ENCODE data around the gene CDKN3.

The CDKN3 gene, protein sequence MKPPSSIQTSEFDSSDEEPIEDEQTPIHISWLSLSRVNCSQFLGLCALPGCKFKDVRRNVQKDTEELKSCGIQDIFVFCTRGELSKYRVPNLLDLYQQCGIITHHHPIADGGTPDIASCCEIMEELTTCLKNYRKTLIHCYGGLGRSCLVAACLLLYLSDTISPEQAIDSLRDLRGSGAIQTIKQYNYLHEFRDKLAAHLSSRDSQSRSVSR

DNA sequence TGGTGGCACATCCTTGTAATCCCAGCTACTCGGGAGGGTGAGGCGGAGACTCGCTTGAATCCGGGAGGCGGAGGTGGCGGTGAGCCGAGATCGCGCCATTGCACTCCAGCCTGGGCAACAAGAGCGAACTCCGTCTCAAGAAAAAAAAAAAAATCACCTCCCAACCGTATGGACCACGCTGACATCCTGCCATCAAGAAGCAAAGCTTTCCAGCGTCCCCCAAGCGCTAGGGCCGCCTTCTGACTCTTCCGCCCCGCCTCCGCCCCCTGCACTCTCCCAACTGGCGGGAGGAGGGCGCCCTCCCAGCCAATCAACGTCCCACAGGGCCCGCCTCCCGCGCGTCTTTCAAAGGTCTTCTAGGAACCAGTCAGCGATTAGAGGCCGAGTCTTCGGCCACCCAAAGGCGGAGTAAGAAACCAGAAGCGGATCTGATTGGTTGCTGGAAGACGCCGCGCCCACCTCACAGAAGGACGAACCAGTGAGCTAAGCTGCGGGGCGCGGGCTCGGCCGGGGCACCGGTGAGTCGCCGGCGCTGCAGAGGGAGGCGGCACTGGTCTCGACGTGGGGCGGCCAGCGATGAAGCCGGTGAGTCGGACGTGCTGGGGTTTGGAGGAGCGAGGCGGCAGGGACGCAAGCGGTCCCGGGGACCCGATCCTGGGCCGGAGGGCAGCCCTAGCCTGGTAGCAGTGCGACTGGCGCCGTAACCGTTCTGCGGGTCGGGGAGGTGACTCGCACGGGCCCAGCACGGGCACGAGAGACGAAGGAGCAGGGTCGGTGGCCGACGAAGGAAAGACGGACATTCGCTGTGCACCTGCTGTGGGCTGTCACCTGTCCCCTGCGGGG is at the start of gene CDKN3:
CDKN3 (plus strand) TSS at position 515 of the 843 bp plus-strand sequence; CDS start at position 577, 62 bp downstream.
- peak within 1 kb of the TSS; percentile 83 for H3K4me2 ChIP-seq (ENCODE audit: low read length)
- H3K36me3 ChIP-seq (ENCODE audit: control insufficient read depth, insufficient read depth, low read length), result no peaks in the 10 kb centered on the region
- H3K27me3 ChIP-seq (ENCODE audit: control insufficient read depth, insufficient read depth, low read length), result no peaks in the 10 kb centered on the region
- H2AFZ ChIP-seq, result peak within 1 kb of the TSS; percentile 100
- peak within 1 kb of the TSS; percentile 46 for H3K9ac ChIP-seq
- H3K79me2 ChIP-seq, result no peaks in the 10 kb centered on the region
- H3K27ac ChIP-seq, result no peak within 1 kb of the TSS
- H3K9me3 ChIP-seq (ENCODE audit: control insufficient read depth, low read length), result no peaks in the 10 kb centered on the region
- peaks cover 3% of the 10 kb centered on the region for H3K4me1 ChIP-seq
- peak within 1 kb of the TSS; percentile 69 for H3K4me3 ChIP-seq (ENCODE audit: low read depth, low read length)
- TF ChIP-seq, protein P1, sequence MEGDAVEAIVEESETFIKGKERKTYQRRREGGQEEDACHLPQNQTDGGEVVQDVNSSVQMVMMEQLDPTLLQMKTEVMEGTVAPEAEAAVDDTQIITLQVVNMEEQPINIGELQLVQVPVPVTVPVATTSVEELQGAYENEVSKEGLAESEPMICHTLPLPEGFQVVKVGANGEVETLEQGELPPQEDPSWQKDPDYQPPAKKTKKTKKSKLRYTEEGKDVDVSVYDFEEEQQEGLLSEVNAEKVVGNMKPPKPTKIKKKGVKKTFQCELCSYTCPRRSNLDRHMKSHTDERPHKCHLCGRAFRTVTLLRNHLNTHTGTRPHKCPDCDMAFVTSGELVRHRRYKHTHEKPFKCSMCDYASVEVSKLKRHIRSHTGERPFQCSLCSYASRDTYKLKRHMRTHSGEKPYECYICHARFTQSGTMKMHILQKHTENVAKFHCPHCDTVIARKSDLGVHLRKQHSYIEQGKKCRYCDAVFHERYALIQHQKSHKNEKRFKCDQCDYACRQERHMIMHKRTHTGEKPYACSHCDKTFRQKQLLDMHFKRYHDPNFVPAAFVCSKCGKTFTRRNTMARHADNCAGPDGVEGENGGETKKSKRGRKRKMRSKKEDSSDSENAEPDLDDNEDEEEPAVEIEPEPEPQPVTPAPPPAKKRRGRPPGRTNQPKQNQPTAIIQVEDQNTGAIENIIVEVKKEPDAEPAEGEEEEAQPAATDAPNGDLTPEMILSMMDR (IDR thresholded peaks at IDR 0.05), result peak; percentile 82

DNA sequence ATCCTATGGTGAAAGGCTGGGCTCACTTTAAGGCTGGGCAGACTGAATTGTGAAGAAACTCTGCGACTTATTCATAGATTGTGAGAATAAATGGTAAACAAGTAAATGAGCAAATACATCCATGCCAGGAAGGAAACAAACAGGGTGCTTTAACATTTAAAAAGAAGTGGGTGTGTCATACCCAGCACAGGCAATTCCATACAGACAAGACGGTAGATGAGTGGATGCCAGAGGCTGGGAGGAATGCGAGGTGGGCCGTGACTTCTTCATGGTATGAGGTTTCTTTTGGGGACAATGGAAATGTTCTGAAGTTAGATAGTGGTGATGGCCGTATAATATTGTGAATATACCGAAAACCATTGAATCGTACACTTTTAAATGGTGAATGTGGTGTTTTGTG is 49.8 kb upstream of the CDKN3 start:
- Histone ChIP-seq H3K4me3 (ENCODE audit: low read depth, low read length) (no peak overlapping the region), H3K4me1 (no peaks in the 10 kb centered on the region), H3K36me3 (ENCODE audit: control insufficient read depth, insufficient read depth, low read length) (no peaks in the 10 kb centered on the region), H3K9ac (no peak overlapping the region), H2AFZ (no peak overlapping the region), H3K27ac (no peak overlapping the region), H3K4me2 (ENCODE audit: low read length) (no peak overlapping the region), H3K9me3 (ENCODE audit: control insufficient read depth, low read length) (no peaks in the 10 kb centered on the region), H3K79me2 (no peaks in the 10 kb centered on the region), H3K27me3 (ENCODE audit: control insufficient read depth, insufficient read depth, low read length) (no peaks in the 10 kb centered on the region)
- TF ChIP-seq, protein P1 (IDR thresholded peaks at IDR 0.05), result no peak

DNA sequence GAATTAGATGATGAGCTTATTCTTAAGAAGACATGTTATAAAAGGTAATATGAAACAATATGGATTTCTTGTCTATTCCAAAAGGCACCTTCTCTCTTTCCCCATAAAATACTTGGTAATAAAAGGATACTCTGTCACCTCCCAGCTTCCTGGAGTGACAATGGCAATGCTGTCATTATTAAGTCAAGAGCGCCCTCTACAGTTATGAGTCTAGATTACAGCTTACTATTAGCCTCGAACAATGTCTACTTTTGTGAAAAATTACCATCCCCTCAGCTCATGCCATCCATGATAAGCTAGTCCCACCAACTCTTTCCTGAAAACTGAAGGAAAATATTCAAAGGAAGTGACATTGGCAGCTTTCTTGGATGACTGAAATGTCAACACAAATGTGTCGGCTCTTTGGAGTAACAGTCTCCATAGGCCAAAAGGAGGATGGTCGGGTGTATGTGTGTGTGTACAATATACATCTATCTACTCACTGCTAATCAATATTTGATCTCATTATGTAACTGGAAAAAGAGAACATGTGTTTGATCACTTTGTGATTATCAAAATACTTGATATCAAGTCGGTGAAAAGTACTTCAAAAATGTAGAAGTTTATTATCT is 48.7 kb upstream of the CDKN3 start:
- no peak overlapping the region for H3K27ac ChIP-seq

DNA sequence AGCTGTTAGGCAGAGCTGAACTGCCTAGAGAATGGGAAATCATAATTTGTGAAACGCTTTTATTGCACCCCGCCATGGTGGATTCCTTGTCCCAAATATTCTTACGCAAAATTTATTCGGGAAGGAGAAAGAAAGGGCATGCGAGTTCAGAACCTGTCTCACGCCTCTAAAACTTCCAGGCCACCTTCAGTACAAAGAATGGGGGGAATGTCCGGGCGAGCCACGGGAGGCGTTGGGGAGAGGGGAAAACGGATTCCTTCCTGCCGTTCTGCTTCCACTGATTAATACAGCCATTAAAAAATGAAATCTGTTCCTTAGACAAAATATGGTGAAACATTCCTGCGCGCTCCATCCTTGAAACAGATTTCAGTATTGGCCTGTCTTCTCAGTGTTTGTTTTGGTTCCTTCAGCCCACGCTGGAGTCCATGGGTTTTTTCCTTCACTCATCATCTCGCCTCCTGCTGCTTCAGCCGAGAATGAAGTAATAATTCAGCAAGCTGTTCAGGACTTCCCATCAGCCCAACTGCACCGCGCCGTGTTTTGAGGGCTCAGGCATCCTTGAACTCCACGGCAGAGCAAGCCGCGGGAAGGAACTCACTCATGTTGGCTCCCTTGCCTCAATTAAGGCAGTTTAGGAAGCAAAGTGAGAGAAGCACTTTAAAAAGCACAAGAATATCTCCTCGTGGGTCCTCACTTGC is 47.7 kb upstream of the CDKN3 start:
- H3K4me2 ChIP-seq (ENCODE audit: low read length), result no peak overlapping the region
- H3K9ac ChIP-seq, result no peak overlapping the region
- H3K4me1 ChIP-seq, result no peaks in the 10 kb centered on the region
- H3K4me3 ChIP-seq (ENCODE audit: low read depth, low read length), result no peak overlapping the region
- H2AFZ ChIP-seq, result no peak overlapping the region
- no peaks in the 10 kb centered on the region for H3K27me3 ChIP-seq (ENCODE audit: control insufficient read depth, insufficient read depth, low read length)
- TF ChIP-seq, protein P1 (IDR thresholded peaks at IDR 0.05), result no peak
- no peaks in the 10 kb centered on the region for H3K9me3 ChIP-seq (ENCODE audit: control insufficient read depth, low read length)
- no peaks in the 10 kb centered on the region for H3K79me2 ChIP-seq
- no peaks in the 10 kb centered on the region for H3K36me3 ChIP-seq (ENCODE audit: control insufficient read depth, insufficient read depth, low read length)
- no peak overlapping the region for H3K27ac ChIP-seq

More for the DNA sequence above, 48.7 kb upstream of the CDKN3 start:
- Histone ChIP-seq H2AFZ (no peak overlapping the region), H3K79me2 (no peaks in the 10 kb centered on the region), H3K9me3 (ENCODE audit: control insufficient read depth, low read length) (no peaks in the 10 kb centered on the region), H3K4me2 (ENCODE audit: low read length) (no peak overlapping the region), H3K4me1 (no peaks in the 10 kb centered on the region), H3K9ac (no peak overlapping the region), H3K4me3 (ENCODE audit: low read depth, low read length) (no peak overlapping the region), H3K36me3 (ENCODE audit: control insufficient read depth, insufficient read depth, low read length) (no peaks in the 10 kb centered on the region), H3K27me3 (ENCODE audit: control insufficient read depth, insufficient read depth, low read length) (no peaks in the 10 kb centered on the region)
- TF ChIP-seq, protein P1 (IDR thresholded peaks at IDR 0.05), result peak; percentile 53

All from parathyroid adenoma (tissue), 2 donors.